Daoy (cell line): ENCODE results near the gene ITGA1. TPM values are rescaled to one million over a fixed set of nuclear protein-coding genes. Genes with fewer than 3 reads are reported as not detected.
"Not testable (repeated sequence)": the region's sequence is repeated elsewhere in the genome, so short reads cannot be mapped to it uniquely, and the experiment has no call there.

Source experiments
- DNase-seq: peaks from one replicate; pipeline ENCODE4 v3.0.0-alpha.2; 2015; ENCODE audit warnings: low read depth
- total RNA-seq: library from RNA; depleted of rRNA; stranded (reverse); fragments of >200 nt; shearing (Covaris generic); gene quantifications from 2 replicates; pipeline ENCODE4 v1.2.3, GENCODE V29; 2014

Gene ITGA1
- total RNA-seq, 1 experiment from 2014 or later = 7.6 TPM

- not testable (repeated sequence) for DNase-seq
Observed at GRCh38 chr5:52865991-52866390, 78.3 kb downstream of the ITGA1 start.

DNA sequence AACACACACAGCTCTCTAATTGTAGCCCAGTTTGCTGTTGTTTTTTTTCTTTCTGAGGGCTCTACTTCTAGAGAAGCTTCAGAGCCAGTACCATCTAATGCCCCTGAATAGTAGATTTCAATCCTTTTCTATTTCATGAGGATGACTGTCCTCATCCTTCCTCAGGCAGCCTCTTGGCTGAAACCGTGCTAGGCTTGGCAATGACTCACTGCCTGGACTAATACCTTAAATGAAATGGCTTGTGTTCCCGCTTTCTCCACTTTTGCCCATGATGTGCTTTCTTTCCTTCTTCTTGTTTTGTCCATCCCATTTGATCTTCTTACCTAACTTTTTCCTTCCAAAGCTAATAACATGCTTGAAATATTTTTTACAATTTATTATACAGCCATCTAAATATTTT, 80.1 kb downstream of the ITGA1 start:
- DNase-seq = peak; percentile 29

DNA sequence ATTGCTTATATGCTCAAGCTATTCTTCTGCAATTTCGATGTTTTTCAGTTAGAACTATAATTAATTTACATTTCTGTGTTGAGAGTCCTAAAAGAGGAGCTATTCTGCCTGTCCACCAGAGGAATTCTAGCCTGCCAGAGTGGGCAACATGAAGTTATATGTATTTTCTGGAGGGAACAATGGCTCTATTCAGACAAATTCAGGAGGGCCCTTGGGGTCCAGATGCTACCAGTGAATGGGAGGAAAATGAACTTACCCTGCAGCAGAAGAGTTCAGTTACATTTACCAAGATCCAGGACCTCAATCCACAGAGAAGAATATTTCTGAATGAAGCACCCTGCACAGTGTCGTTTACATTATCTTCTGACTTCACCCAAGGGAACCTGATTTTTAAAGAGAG, 80.7 kb downstream of the ITGA1 start:
- DNase-seq = no peak

GRCh38 chr5:52869391-52869790, 81.7 kb downstream of the ITGA1 start:
- no peak for DNase-seq

DNA sequence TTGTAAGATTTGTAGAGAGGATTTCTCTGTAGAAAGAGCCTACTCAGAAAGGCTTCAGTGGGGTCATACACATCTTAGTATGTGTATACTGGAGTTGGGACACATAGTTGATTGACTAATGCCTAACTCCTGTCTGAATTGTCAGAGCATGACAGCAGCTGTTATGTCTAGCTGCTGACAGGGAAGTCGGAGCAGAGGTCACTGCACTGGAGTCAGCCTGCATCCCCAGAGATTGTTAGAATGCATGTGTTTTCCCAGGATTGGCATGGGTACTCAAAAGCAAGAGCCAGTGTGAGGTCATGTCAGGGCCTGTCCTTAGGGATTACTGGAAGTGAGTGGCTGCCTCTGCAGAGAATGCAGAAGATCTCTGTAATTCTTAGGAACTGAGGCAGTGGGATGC, 82.7 kb downstream of the ITGA1 start:
- DNase-seq = peak; percentile 67

DNA sequence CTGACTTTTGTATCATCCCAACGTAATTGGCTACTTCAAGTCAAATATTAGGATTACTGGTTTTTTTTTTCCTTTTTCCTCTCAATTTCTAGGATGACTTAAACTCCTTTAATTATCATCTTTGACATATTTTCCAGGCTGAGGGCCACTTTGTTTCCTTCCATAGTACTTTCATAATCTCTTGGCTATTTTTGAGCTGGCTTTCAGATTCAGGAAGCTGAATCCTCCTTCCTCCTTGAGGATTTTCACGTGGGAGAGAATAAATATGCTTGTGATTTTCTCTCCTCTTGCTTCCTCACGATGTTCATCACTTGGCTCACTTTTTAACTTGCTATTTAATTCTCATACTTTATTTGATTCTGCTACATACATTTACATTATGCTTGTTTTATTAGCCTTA, 88.1 kb downstream of the ITGA1 start:
- DNase-seq = no peak

DNA sequence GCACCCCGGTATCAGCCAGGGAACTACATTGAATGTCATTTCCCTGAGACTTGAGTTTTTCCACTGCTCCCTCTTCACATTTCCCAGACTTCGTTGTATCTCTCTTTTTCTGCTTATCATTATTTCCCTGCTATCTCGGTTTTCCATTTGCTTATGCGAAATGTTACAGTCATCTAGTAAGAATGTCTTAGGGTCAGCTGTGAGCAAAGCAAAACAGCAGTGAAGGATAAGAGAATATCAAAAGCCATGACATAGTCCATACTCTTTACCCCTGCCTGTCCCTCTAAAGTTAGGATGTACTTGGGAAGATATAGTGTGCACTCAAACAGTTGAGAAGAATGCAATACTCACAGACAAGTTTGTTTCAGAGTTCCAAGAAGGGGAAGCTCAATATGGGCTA, 88.7 kb downstream of the ITGA1 start:
- DNase-seq = peak; percentile 42

GRCh38 chr5:52878656-52879055, 90.9 kb downstream of the ITGA1 start:
- peak; percentile 66 for DNase-seq

- no peak for DNase-seq
Observed at GRCh38 chr5:52880541-52880940, 92.8 kb downstream of the ITGA1 start.

DNA sequence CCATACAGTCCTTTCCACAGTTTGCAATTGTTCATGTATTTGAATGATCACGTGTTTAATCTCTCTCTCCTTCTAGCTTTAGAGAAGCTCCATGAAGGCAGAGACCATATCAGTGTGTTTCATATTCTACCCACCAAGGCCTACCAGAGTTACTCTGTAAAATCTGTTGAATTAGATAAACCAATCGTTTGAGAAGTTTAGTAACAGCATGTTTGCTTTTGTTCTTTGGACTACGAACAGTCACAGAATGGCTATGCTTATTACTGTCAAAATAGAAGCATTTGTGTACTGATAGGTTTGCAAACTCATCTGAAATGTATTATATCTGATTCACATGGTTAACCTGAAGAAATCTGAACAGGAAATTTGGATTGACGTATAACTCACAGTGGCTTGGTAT, 93.8 kb downstream of the ITGA1 start:
- DNase-seq = no peak

DNA sequence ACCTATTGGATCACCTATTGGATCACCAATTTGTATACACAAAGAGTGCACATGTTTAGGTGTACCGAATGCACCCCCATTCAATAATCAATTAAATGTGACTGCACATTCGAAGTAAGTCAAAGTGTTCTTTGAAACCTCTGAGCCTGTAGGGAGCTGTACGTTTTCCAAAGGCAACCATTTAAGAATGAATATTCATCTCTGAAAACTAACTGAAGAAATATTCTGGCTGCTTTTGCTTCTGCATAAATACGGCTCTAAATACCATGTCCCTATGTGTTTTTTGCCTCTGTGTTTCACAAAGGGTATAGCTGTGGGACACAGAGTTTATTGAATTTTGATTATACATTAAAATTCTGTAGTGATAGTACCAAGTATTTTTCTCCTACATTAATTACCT, 95.4 kb downstream of the ITGA1 start:
- no peak for DNase-seq

GRCh38 chr5:52884453-52884852, 96.7 kb downstream of the ITGA1 start:
- no peak for DNase-seq

DNA sequence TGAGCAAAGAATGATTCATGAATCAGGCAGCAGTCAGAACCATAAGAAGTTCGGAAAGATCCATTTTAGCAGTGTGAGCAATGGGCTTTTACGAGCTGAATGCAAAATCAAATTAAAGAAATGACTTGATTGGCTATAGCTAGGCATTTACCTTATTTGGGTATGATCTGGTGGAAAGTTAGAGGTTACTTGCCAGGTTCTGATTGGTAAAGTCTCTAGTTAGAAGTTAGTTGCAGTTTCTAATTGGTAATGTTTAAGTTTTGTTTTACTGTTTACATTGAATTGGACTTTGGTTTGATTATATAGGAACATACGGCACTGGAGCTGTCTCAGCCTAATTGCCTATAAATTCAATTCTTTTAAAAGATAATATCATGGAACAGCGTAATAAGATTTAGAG, 97.9 kb downstream of the ITGA1 start:
- DNase-seq = no peak

GRCh38 chr5:52886206-52886605, 98.5 kb downstream of the ITGA1 start:
- no peak for DNase-seq

- DNase-seq = no peak
Observed at GRCh38 chr5:52887066-52887465, 99.3 kb downstream of the ITGA1 start.

DNA sequence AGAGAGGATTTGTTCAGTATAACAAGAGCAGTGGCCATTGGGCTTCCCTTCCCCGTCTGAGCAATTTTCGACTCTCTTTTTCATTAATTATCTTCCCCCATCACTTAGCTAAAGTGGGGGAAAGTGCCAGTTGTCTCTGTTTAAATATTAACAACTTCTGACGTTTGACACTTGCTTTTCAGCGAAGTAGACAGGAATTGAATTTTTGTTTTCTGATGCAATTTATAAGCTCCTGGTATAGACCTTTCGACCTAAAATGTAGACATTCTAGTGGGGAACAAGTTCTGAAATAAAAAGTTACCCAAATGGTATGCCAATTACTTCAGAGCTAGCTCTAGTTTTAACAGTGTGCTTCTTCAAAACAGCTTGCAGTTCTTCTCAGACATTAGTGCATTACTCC, 100.6 kb downstream of the ITGA1 start:
- no peak for DNase-seq

DNA sequence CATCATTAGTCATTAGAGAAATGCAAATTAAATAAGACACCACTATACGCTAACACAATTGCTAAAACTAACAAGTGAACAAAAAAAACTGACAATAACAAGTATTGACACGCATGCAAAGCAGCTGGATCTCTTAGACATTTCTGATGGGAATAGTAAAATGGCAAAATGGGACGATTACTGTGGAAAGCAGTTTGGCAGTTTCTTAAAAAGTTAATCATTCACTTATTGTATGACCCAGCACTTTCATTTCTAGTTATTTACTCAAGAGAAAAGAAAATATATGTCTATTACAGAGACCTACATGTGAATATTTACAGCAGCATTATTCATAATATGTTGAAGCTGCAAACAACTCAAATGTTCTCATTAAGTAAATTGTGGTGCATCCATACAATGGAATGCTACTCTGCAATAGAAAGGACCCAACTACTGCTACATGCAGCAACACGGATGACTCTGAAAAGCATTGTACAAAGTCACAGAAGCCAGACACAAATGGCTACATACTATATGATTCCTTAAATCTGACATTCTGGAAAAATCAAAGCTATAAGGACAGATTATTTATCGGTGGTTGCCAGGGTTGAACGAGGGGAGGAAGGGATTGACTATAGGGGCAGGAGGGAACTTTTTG, 104.6 kb downstream of the ITGA1 start:
- no peak for DNase-seq

DNA sequence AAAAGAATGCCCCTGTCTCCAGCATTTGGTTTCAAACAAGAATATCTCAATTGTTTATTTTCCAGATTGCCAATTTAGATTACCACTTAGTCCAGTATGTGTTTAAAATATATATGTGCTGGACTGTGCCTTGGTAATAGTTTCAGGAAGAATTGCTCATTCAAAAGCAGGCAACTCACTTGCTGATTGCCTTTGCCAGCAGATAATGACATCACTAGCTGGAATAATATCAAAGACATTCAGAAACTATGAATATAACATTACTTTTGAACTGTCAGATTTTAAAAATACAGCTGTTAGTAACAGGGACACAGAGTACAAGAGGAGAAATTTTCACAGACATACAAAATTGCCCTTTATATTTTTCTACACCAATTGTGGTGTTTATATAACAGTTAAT, 105.4 kb downstream of the ITGA1 start:
- no peak for DNase-seq

DNA sequence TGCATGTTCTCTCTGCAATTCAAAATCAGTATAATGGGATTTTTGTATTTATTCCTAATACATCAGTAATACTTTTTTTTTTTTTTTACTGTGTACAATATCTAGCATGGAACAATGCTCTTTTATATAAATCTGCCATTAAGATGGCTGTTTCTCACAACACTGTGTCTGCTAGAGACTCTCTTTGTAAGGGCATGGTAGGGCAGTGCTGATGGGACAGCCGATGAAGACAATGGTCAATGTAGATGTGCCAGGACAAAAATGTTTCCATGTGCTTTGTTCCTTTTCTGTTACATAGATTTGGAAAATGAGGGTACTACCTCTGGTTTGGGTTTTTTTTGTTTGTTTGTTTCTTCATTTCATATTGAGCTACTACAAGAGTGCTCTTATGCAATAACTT, 106.1 kb downstream of the ITGA1 start:
- no peak for DNase-seq

- DNase-seq = no peak
Observed at GRCh38 chr5:52894451-52894850, 106.7 kb downstream of the ITGA1 start.

- DNase-seq = no peak
Observed at GRCh38 chr5:52895075-52895474, 107.4 kb downstream of the ITGA1 start.

- no peak for DNase-seq
Observed at GRCh38 chr5:52895572-52896413, 108.1 kb downstream of the ITGA1 start.

DNA sequence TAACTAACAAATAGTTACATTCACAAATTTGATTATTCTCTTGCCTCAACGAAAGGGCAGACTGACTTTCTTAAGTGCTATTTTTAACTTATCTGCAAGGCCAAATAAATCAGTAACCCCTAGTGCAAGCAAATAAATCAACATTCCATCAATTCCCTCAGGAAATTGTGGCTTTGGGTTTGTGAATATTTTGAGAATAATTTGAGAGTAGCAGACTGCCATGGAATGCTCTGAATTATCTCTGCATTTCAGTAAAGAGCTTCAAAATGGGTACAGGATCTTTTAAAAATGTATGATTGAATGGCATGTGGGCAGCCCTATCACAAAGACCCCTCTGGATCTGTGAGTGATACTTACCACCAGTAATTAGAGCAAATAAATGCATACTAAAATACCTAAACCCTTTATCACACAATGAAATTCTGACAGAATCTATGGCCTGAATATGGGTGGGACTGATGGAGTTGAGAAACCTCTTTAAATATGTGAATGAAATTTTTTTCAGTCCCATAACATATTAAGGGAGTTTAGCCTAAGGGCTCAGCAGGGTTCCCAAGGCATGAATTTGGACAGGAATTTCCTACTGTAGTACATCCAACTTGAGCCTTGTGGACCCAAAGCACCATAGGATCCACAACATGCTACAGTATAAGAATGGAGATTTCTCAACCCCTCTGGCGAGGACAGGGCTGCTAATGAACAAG, 109.0 kb downstream of the ITGA1 start:
- no peak for DNase-seq
